GM19023 (cell line): ENCODE data around the gene RBMS1.

Experiments used
- ATAC-seq: cut with Tn5 transposase; IDR thresholded peaks from one replicate; pipeline ENCODE4 v1.9.1; 2021; ENCODE audit warnings: mild to moderate bottlenecking, moderate library complexity; ENCODE audit not compliant: unreplicated experiment

The RBMS1 gene

GRCh38 chr2:160365716-160366367 lies 127.8 kb downstream of the RBMS1 start:
- no peak for ATAC-seq

GRCh38 chr2:160364364-160364763 lies 129.2 kb downstream of the RBMS1 start:
- no peak for ATAC-seq

- ATAC-seq, result no peak
Observed at GRCh38 chr2:160363961-160364360, 129.6 kb downstream of the RBMS1 start.

GRCh38 chr2:160363055-160363454 lies 130.6 kb downstream of the RBMS1 start:
- ATAC-seq, result no peak

GRCh38 chr2:160362541-160362940 lies 131.1 kb downstream of the RBMS1 start:
- no peak for ATAC-seq

GRCh38 chr2:160362018-160362417 lies 131.6 kb downstream of the RBMS1 start:
- ATAC-seq, result no peak

- no peak for ATAC-seq
Observed at GRCh38 chr2:160360089-160360757, 133.4 kb downstream of the RBMS1 start.

GRCh38 chr2:160358046-160358445 lies 135.6 kb downstream of the RBMS1 start:
- no peak for ATAC-seq

GRCh38 chr2:160356485-160356884 lies 137.1 kb downstream of the RBMS1 start:
- no peak for ATAC-seq

- ATAC-seq, result no peak
Observed at GRCh38 chr2:160355080-160355479, 138.5 kb downstream of the RBMS1 start.

- no peak for ATAC-seq
Observed at GRCh38 chr2:160354677-160355076, 138.9 kb downstream of the RBMS1 start.

GRCh38 chr2:160353813-160354212 lies 139.8 kb downstream of the RBMS1 start:
- ATAC-seq, result no peak

GRCh38 chr2:160353166-160353565 lies 140.4 kb downstream of the RBMS1 start:
- ATAC-seq, result no peak

GRCh38 chr2:160352500-160352899 lies 141.1 kb downstream of the RBMS1 start:
- ATAC-seq, result no peak

GRCh38 chr2:160351956-160352355 lies 141.7 kb downstream of the RBMS1 start:
- ATAC-seq, result no peak

- no peak for ATAC-seq
Observed at GRCh38 chr2:160349306-160349705, 144.3 kb downstream of the RBMS1 start.

GRCh38 chr2:160347269-160347863 lies 146.2 kb downstream of the RBMS1 start:
- ATAC-seq, result no peak

GRCh38 chr2:160345071-160345764 lies 148.4 kb downstream of the RBMS1 start:
- ATAC-seq, result no peak

GRCh38 chr2:160343404-160343803 lies 150.2 kb downstream of the RBMS1 start:
- ATAC-seq, result no peak

- ATAC-seq, result no peak
Observed at GRCh38 chr2:160339726-160340125, 153.9 kb downstream of the RBMS1 start.

- no peak for ATAC-seq
Observed at GRCh38 chr2:160338901-160339685, 154.5 kb downstream of the RBMS1 start.
